C4-2B (cell line): ENCODE results near the gene FEV.

ENCODE experiments used
- H3K27ac ChIP-seq: fragments of 450-650 bp; 2 replicates; pipeline ENCODE4 v1.5.1; 2017
- CTCF ChIP-seq: fragments of 450-650 bp; conservative IDR thresholded peaks from 2 replicates; pipeline ENCODE4 v1.5.1; 2017; ENCODE audit warnings: mild to moderate bottlenecking
- ZFX ChIP-seq: fragments of 450-650 bp; IDR thresholded peaks from 2 replicates; pipeline ENCODE4 v1.6.1; 2017

Gene FEV

GRCh38 chr2:219022041-219022440 lies 37.1 kb upstream of the FEV start:
- H3K27ac ChIP-seq, result no peak overlapping the region
- TF ChIP-seq ZFX (no peak), CTCF (no peak)

GRCh38 chr2:219021591-219021990 lies 36.6 kb upstream of the FEV start:
- no peak overlapping the region for H3K27ac ChIP-seq
- TF ChIP-seq CTCF, result no peak
- TF ChIP-seq ZFX, result no peak

- TF ChIP-seq CTCF, result no peak
- TF ChIP-seq ZFX, result no peak
These were observed 35.8 kb upstream of the FEV start for GRCh38 chr2:219020604-219021365.

DNA sequence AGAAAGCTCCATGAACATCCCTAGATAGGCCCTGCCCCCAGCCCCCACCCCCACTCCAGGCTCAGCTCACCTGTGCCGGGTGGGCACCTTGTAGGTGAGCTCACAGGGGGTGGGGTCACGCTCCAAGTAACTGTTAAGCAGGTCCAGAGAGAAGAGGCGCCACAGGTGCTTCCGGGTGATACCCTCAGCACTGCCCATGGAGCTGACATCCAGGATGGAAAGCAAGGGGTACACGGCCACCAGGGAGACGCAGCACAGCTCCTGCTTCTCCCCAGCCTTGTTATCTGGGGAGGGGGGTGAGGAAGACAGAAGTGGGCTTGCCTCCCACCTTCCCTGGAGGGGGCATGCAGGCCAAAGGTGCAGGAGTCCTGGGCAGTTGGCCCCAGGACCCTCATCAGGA lies 34.5 kb upstream of the FEV start:
- no peak overlapping the region for H3K27ac ChIP-seq
- TF ChIP-seq ZFX (no peak), CTCF (no peak)

More at GRCh38 chr2:219020604-219021365, 35.8 kb upstream of the FEV start:
- no peak overlapping the region; the same call in 1 of the 2 replicates for H3K27ac ChIP-seq

DNA sequence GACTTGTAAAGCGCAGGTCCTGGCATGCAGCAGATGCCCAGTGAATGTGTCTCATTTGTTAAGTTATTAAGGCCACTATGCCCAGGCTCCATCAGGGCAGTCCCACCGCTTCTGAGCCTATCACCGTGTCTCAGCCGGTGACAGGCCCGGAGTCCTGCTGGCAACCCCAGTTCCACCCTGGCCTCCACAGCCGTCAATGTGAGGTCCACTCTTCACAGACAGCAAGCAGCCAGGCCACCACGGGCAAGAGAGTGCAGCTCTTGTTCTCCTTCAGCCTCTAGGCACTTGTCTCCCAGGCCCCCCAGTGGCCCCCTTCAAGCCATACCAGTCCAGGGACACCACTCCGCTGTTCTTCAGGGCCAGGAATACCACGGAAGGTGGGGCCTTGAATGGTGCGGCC lies 33.7 kb upstream of the FEV start:
- no peak for TF ChIP-seq CTCF
- TF ChIP-seq ZFX, result no peak
- no peak overlapping the region for H3K27ac ChIP-seq

GRCh38 chr2:219018286-219018685 lies 33.3 kb upstream of the FEV start:
- no peak overlapping the region for H3K27ac ChIP-seq
- TF ChIP-seq ZFX (no peak), CTCF (no peak)

DNA sequence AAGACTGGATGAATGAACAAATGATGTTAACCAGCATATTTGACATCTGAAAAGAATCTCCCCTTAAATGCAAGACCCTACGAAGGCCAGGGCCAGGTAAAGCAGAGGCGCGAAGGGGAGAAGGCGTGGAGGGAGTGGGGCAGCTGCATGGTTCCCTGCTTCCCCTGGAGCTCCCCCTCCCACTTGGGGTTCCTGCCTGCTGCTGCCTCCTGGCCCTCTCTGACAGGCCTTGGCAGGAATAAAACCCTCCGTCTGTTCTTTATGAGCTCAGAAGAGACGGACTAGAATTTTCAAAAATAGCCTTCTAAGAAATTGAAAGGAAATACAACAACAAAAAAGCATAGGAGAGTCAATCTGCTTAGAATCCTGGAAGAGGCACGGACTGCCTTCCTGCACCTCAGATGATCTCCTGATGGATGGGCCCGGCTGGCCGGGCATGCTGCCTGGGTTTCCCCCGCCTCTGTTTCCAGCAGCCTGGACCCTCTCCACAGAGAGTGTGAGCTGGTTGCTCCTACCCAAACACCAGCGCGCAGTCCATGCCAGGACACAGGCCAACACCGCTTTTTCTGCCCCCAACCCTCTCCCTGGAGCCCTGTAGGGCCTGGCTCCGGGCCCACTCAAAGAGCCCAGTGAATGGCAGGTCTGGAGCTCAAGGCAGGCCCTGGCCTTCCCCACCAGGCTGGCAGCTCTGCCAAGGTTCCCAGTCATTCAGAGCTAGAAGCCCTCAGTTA lies 32.4 kb upstream of the FEV start:
- no peak for TF ChIP-seq ZFX
- no peak for TF ChIP-seq CTCF
- no peak overlapping the region for H3K27ac ChIP-seq
